Measurements from ENCODE around the gene TCL1A.
"Not testable (repeated sequence)": the region's sequence is repeated elsewhere in the genome, so short reads cannot be mapped to it uniquely, and the experiment has no call there.

TCL1A gene

GRCh38 chr14:95677179-95677835, 36.6 kb downstream of the TCL1A start:
- no peak for DNase-seq (ENCODE audit: low spot score)

- DNase-seq (ENCODE audit: low spot score): no peak
Observed at GRCh38 chr14:95675486-95675885, 38.4 kb downstream of the TCL1A start.

GRCh38 chr14:95674613-95675012, 39.3 kb downstream of the TCL1A start:
- DNase-seq (ENCODE audit: low spot score): no peak

- DNase-seq (ENCODE audit: low spot score): no peak
Observed at GRCh38 chr14:95668235-95668772, 45.6 kb downstream of the TCL1A start.

GRCh38 chr14:95667249-95667693, 46.7 kb downstream of the TCL1A start:
- no peak for DNase-seq (ENCODE audit: low spot score)

GRCh38 chr14:95666450-95666849, 47.5 kb downstream of the TCL1A start:
- DNase-seq (ENCODE audit: low spot score): no peak

- not testable (repeated sequence) for DNase-seq (ENCODE audit: low spot score)
Observed at GRCh38 chr14:95665530-95665929, 48.4 kb downstream of the TCL1A start.

- DNase-seq (ENCODE audit: low spot score): no peak
Observed at GRCh38 chr14:95664546-95664945, 49.4 kb downstream of the TCL1A start.

- DNase-seq (ENCODE audit: low spot score): peak; percentile 54
Observed at GRCh38 chr14:95664066-95664465, 49.9 kb downstream of the TCL1A start.

- DNase-seq (ENCODE audit: low spot score): no peak
Observed at GRCh38 chr14:95663226-95663797, 50.6 kb downstream of the TCL1A start.

- DNase-seq (ENCODE audit: low spot score): no peak
Observed at GRCh38 chr14:95662376-95663186, 51.3 kb downstream of the TCL1A start.

GRCh38 chr14:95660651-95661515, 53.0 kb downstream of the TCL1A start:
- DNase-seq (ENCODE audit: low spot score): no peak

GRCh38 chr14:95659990-95660385, 53.9 kb downstream of the TCL1A start:
- DNase-seq (ENCODE audit: low spot score): no peak
